HEK293 (cell line): ENCODE results near the gene UBE3C.

ENCODE experiments used
- ZNF175 ChIP-seq: fragments of 450-650 bp; formaldehyde crosslinking; IDR thresholded peaks from 2 replicates; pipeline ENCODE4 v1.5.1; 2016; ENCODE audit warnings: missing biosample characterization, missing genetic modification characterization
- ZNF423 ChIP-seq: fragments of 450-650 bp; formaldehyde crosslinking; IDR thresholded peaks from 2 replicates; pipeline ENCODE4 v1.5.1; 2016; ENCODE audit warnings: missing biosample characterization, missing genetic modification characterization
- ZNF660 ChIP-seq: fragments of 450-650 bp; IDR thresholded peaks from 2 replicates; pipeline ENCODE4 v1.5.1; 2018; ENCODE audit warnings: missing biosample characterization, mild to moderate bottlenecking, missing genetic modification characterization
- TF ChIP-seq, protein P1 (sequence below): fragments of 450-650 bp; formaldehyde crosslinking; IDR thresholded peaks from 2 replicates; pipeline ENCODE4 v1.5.1; 2016; ENCODE audit warnings: missing biosample characterization, missing genetic modification characterization

DNA sequence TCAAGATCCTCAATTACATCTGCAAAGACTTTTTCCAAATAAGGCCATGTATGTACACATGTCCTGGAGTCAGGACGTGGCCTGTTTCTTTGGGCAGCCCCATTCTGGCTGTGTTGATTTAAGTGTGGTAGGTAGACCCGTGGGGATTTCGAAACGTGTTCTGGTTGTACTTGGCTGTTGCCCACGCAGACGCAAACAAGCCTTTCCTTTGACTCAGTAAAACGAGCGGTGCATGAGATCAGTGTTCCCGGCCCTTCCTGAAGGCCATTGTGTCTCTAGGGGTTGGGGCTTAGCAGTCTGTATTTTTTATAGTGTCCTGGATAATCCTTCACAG is 133.2 kb downstream of the UBE3C start:
- TF ChIP-seq ZNF423 (tag by site-specific recombination) (no peak), ZNF660 (no peak), ZNF175 (no peak)
- TF ChIP-seq, protein P1, sequence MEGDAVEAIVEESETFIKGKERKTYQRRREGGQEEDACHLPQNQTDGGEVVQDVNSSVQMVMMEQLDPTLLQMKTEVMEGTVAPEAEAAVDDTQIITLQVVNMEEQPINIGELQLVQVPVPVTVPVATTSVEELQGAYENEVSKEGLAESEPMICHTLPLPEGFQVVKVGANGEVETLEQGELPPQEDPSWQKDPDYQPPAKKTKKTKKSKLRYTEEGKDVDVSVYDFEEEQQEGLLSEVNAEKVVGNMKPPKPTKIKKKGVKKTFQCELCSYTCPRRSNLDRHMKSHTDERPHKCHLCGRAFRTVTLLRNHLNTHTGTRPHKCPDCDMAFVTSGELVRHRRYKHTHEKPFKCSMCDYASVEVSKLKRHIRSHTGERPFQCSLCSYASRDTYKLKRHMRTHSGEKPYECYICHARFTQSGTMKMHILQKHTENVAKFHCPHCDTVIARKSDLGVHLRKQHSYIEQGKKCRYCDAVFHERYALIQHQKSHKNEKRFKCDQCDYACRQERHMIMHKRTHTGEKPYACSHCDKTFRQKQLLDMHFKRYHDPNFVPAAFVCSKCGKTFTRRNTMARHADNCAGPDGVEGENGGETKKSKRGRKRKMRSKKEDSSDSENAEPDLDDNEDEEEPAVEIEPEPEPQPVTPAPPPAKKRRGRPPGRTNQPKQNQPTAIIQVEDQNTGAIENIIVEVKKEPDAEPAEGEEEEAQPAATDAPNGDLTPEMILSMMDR (tag by site-specific recombination): no peak
